Fibroblast of peridontal ligament (primary cell): ENCODE results near the gene RBM10.

Experiments used
- DNase-seq: peaks from one replicate; pipeline ENCODE4 v3.0.0-alpha.2; 2010; ENCODE audit errors: extremely low read depth

The RBM10 gene

GRCh38 chrX:47146936-47147859, 2.2 kb downstream of the RBM10 start:
- DNase-seq, result no peak

GRCh38 chrX:47148946-47149345, 3.9 kb downstream of the RBM10 start:
- DNase-seq, result no peak

- no peak for DNase-seq
Measured at GRCh38 chrX:47151435-47151834, 6.4 kb downstream of the RBM10 start.

DNA sequence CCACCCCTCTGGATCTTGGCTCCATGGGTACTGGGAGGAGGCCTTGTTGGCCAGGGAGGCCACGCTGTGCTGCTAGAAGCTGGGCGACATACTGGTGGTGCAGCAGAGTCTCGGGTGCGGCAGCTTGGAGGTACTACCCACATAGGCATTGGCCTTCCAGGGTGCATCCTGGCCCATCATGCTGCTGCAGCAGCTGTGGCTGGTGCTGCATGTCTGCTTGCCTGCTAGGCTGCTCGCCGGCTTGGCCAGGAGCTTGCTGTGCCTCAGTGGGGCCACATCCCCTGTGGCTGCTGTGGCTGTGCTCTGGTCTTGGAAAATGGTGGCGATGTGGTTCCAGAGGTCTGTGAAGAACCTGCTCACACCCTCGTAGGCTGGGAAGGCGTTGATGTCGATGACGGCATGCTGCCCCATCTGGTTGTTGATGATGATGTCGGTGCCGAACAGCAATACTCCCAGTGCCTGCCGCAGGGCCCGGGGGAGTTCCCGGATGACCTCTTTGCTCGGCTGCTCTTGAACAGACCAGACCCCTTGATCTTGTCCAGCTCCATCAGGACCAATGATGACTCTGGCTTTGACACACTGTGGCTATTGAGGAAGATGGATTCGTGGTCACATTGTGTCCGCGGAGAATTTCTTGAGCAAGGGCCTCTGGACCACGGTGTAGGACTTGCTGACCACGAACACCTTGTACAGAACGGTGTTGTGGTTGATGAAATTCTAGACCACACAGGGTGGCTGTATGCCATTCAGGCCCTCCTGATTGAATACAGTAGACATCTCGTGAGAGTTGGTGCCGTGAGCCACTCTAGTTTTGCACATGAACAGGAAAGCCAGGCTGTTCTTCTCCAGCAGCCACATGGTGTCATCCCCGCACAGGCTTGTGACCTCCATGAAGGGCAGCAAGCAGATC, 11.8 kb downstream of the RBM10 start:
- DNase-seq, result no peak

GRCh38 chrX:47158131-47158530, 13.1 kb downstream of the RBM10 start:
- DNase-seq, result no peak

DNA sequence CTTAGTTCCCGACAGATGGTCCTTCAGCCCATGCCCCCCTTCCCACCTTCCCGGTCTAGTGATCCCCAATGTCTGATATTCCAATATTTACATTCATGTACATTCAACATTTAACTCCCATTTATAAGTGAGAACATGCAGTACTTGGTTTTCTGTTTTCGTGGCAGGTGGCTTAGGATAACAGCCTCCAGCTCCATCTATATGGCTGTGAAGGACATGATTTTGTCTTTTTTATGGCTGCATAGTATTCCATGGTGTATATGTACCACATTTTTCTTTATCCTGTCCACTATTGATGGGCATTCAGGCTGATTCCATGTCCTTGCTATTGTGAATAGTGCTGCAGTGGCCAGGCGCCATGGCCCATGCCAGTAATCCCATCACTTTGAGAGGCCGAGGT, 13.8 kb downstream of the RBM10 start:
- DNase-seq, result no peak

- DNase-seq, result no peak
Measured at GRCh38 chrX:47160781-47161180, 15.8 kb downstream of the RBM10 start.

DNA sequence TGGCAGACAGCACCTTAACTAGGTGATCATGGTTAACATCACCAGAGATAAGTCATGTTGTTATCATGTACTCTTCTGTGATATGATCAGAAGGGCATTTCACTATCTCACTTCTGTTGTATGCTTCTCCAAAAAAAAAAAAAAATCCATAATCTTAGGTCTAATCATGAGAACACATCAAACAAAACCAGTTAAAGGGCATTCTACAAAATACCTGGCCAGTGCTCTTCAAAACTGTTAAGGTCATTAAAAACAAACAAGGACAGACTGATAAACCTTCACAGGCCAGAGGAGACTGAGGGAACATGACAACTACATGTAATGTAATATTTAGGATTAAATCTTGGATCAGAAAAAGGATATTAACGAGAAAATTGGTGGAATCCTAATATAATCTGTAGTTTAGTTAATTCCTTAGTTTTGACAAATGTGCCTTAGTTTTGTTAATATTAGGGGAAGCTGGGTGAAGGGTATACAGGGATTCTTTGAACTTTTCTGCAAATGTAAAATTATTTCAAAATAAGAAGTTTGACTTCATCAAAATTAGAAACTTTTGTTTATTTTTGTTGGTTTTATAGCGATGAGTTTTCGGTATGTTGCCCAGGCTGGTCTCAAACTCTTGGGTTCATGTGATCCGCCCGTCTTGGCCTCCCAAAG, 18.0 kb downstream of the RBM10 start:
- DNase-seq, result no peak

DNA sequence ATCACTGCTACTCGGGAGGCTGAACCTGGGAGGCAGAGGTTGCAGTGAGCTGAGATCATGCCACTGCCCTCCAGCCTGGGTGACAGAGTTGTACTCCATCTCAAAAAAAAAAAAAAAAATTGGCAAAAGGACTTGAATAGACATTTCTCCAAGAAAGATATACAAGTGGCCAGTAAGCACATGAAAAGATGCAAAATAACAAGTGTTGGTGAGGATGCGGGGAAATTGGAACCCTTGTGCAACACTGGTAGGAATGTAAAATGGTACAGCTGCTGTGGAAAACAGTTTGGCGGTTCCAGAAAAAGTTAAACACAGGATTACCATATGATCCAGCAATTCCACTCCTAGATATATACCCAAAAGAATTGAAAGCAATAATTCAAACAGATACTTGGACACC, 19.4 kb downstream of the RBM10 start:
- DNase-seq, result no peak

DNA sequence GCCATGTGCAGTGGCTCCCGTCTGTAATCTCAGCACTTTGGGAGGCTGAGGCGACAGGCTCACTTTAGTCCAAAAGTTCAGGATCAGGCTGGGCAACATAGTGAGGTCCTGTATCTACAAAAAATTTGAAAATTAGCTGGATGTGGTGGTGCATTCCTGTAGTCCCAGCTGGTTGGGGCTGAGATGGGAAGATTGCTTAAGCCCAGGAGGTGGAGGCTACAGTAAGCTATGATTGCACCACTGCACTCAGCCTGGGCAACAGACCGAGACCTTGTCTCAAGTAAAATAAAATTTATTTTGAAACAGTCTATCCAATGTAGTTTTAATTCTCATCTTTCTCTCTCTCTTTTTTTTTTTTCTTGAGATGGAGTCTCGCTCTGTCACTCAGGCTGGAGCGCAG, 21.1 kb downstream of the RBM10 start:
- peak; percentile 67 for DNase-seq

GRCh38 chrX:47168495-47169073, 23.6 kb downstream of the RBM10 start:
- no peak for DNase-seq

DNA sequence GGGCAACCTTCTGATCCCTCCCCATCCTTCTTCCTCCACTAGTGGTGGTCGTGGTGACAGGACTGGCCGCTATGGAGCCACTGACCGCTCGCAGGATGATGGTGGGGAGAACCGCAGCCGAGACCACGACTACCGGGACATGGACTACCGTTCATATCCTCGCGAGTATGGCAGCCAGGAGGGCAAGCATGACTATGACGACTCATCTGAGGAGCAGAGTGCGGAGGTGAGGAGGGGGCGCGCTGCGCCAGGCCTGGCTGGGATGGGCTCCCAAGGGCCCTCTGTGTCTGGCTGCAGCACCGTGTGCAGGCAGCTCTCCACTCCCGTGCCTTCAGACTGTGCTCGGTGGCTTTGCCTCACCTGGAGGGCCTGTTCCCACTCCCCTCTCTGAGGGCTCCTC, 24.3 kb downstream of the RBM10 start:
- no peak for DNase-seq

DNA sequence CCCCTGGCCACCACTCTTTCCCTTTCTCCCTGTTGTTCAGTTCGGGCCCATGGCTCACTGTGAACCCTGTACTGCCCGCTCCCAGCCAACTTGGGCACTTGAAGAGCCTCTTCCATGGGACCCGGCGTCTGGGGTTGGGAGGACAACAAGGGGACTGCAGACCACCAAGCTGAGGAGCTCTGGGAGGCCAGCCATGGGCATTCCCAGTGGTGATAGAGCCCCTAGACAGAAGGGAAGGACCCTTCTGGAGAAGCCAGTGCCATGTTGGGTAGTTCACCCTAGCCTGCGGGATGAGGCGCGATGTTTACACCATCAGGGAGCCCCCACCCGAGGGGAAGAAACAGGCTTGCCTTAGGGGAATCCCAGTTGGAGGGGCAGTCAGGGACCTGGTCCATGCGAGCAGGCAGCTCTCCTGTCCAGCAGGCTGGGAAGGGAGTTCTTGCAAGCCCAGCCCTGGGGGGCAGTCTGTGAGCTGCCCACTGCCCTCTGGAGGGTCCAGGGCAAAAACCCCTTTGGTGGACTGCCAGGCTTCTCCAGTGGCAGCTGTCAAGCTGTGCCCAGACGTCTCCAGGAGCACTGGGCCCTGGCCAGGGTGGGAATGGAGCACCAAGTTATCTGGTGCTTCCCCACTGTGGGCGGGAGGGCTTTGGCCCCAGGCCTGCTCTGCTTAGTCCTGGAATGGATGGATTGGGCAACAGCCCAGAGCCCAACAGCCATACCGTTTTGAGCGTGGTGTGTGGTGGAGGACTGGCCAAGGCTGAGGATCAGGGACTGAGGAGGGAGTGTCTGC, 24.9 kb downstream of the RBM10 start:
- peak; percentile 47 for DNase-seq

DNA sequence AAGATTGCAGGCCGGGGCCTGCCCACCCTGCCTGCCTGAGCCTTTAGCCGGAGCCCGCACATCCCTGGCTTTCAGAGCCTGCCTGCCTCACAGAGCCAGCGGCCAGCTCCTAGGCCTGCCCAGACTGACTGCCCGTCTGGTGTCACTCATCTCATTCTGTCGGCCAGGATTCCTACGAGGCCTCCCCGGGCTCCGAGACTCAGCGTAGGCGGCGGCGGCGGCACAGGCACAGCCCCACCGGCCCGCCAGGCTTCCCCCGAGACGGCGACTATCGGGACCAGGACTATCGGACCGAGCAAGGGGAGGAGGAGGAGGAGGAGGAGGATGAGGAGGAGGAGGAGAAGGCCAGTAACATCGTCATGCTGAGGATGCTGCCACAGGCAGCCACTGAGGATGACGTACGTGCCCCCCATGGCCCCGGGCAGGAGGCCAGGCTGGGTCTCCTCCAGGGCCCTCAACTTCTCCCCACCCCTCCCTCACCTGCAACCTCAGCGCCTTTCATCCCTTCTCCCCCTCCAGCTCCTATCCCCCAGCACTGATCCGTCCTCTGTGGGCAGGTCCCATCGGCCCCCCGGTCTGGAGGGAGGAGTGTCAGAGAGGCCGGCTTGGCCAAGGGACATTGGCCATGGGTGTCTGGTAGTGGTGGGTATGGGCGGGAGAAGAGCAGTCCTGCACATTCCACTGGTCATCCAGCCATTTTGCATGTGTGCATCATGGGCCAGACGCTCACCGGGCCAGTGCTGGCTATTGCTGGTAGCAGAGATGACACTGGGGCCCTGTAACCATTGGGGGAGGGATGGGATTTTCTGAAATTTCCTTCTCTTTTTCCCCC, 26.1 kb downstream of the RBM10 start:
- no peak for DNase-seq

DNA sequence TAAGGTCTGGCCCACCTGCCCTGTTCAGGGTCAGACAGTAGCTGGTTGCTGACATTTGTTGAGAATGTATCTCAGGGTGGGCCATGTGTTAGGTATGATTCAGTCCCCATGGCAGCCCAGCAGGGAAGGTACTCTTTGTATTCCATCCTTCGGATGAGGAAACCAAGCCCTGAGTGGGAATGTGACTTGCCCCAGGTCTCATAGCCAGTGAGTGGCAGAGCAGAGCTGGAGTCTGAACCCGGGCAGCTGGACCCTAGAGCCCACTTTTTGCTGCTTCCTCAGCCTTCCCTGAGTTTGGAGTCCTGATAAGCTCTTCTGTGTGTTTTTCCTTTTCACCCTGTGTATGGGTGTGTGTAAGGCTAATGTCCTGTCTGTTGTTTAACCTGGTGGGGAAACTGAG, 27.0 kb downstream of the RBM10 start:
- no peak for DNase-seq

DNA sequence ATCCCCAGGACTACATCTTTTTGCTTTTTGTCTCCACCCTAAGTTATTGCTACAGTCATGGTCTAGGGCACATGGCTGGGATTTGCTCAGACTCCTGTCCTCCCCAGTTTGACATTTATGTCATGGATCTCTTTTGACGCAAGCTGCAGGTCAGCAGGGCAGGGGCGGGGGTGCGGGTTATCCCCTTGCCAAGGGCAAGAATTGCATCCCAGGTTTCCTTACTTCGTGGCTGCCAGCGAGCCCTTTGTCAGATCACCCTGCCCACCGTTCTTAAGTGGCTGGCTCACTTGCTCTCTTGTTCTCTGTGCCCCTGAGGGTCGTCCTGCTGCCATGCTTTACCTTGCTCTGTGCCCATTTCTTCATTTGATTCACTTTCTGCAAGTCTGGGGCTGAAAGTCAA, 27.5 kb downstream of the RBM10 start:
- no peak for DNase-seq

- DNase-seq, result no peak
Measured at GRCh38 chrX:47172971-47173792, 28.2 kb downstream of the RBM10 start.

DNA sequence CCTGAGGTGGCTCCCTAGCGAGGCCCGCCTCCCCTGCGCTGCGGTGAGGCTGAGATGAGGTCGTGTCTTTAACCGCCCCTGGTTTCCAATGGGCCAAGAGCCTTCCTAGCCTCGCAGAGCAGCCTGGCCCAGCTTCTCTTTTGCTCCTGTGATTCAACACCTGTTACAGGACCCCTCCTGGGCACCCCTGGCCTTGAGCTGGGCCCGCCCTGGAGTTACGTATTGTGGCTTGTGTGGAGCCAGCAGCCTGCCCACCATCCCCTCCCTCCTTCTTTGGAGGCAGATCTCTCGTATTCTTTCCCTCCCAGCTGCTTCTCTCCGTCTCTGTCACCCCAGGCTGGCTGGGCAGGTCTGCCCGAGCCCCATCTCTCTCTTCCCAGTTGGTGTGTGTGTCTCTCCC, 29.4 kb downstream of the RBM10 start:
- no peak for DNase-seq
